ENCODE data around the gene IFITM5. TPM values are rescaled to one million over a fixed set of nuclear protein-coding genes. Genes with fewer than 3 reads are reported as not detected.

IFITM5 gene
- total and polyA plus RNA-seq, 2 donors (not counting 1 experiment from before 2014, with no cell fraction given) = not detected

DNA sequence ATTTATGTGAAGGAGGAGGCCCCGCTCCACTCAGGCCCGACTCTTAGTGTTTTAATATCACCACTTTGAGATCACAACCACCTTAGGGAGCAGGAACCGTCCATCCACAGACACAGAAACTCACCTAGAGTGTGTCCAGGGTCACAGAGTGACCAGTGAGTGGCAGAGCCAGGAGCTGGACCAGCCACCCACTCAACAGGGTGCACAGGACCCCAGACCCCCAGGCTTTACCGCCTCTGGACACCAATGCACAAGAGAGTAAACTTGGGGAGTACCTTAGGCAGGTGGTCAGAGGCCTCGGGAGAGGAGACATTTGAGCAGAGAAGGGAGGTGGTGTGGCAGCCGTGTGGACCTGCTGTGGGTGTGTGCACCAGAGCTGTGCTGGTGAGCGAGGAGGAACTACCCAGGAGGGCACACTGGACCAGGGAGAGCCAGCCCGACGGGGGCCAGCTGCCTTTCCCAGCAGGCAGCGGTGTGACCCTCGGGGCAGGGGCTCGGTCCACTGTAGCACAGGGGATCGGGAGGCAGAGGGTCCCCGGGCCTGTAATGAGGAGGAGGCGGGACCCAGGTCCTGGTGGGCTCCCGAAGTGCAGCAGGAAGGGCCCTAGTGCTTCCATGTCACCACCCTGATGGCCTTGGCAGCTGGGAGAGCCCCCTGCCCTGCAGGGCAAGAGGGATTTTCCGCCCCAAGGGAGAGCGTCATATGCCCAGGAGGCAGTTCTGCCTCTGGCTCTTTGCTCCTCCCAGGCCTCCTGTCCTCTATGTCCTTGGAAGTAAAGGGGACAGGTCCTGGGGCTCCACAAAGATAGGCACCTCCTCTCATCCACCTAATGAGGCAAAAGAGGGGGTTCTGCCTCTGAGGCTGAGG lies 28.6 kb downstream of the IFITM5 start:
- Histone ChIP-seq H3K4me2 (replicated peaks; ENCODE audit: low read depth, low read length, poor library complexity, severe bottlenecking) (peak overlapping the region; percentile 96), H3K4me1 (ENCODE audit: control insufficient read depth in 2 of 2, insufficient read depth in 2 of 2, low read length in 2 of 2) (peaks cover 33 to 37% of the 10 kb centered on the region in 2 donors), H3K9me3 (ENCODE audit: control extremely low read depth in 1 of 3, control insufficient read depth in 2 of 3, insufficient read depth in 1 of 3, low read length in 2 of 3) (peaks cover 0 to 13% (median 5%) of the 10 kb centered on the region in 3 donors), H4K20me1 (ENCODE audit: control insufficient read depth, insufficient read depth, low read length, poor library complexity, severe bottlenecking) (no peaks in the 10 kb centered on the region), H3K27ac (ENCODE audit: low read length in 2 of 2) (peak overlapping the region; percentile 96 to 98), H2AFZ (ENCODE audit: insufficient read depth, low read depth, low read length, poor library complexity, severe bottlenecking) (no peak overlapping the region), H3K9ac (ENCODE audit: low read length) (no peak overlapping the region), H3K36me3 (replicated peaks in 1 of 2; ENCODE audit: control extremely low read depth in 1 of 2, control insufficient read depth in 1 of 2, extremely low read depth in 1 of 2, insufficient read depth in 2 of 2, low read length in 1 of 2) (no peaks in the 10 kb centered on the region), H3K27me3 (replicated peaks in 1 of 4; ENCODE audit: control extremely low read depth in 1 of 4, control insufficient read depth in 3 of 4, insufficient read depth in 4 of 4, low read length in 3 of 4) (no peaks in the 10 kb centered on the region), H3K4me3 (ENCODE audit: control extremely low read depth in 1 of 5, extremely low read depth in 1 of 5, insufficient read depth in 1 of 5, low read depth in 2 of 5, low read length in 4 of 5) (no peak overlapping the region), H3K79me2 (ENCODE audit: control insufficient read depth, insufficient read depth, low read length) (peaks cover 11% of the 10 kb centered on the region)
- Mint-ChIP-seq H3K4me1 (peaks cover 43% of the 10 kb centered on the region), H3K27me3 (no peaks in the 10 kb centered on the region), H3K27ac (peak overlapping the region; percentile 94), H3K9me3 (ENCODE audit: insufficient read depth) (peaks cover 2% of the 10 kb centered on the region), H3K4me3 (peak overlapping the region; percentile 10)
- WGBS (ENCODE audit: insufficient coverage) = 87% methylated on average over 14 of the region's 18 CpGs
- POLR2A ChIA-PET = interaction anchor here (1.2 kb wide), 1 partner anchor 8 kb away, joined by 3 read pairs; no protein-coding TSS in a partner anchor
- TF ChIP-seq EZH2 (IDR thresholded peaks at IDR 0.05; ENCODE audit: borderline replicate concordance, insufficient read depth, low read depth, low read length, poor library complexity, severe bottlenecking) = no peak
- TF ChIP-seq, protein P1, sequence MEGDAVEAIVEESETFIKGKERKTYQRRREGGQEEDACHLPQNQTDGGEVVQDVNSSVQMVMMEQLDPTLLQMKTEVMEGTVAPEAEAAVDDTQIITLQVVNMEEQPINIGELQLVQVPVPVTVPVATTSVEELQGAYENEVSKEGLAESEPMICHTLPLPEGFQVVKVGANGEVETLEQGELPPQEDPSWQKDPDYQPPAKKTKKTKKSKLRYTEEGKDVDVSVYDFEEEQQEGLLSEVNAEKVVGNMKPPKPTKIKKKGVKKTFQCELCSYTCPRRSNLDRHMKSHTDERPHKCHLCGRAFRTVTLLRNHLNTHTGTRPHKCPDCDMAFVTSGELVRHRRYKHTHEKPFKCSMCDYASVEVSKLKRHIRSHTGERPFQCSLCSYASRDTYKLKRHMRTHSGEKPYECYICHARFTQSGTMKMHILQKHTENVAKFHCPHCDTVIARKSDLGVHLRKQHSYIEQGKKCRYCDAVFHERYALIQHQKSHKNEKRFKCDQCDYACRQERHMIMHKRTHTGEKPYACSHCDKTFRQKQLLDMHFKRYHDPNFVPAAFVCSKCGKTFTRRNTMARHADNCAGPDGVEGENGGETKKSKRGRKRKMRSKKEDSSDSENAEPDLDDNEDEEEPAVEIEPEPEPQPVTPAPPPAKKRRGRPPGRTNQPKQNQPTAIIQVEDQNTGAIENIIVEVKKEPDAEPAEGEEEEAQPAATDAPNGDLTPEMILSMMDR (IDR thresholded peaks at IDR 0.05) = no peak
- intact Hi-C loops (cut with micrococcal nuclease) = no loop called here
- DNase-seq (peak; percentile 10), ATAC-seq (ENCODE audit: low read depth) (no peak)
- CTCF ChIA-PET = interaction anchor here (1.2 to 1.4 kb wide), 2 partner anchors 12 to 20 kb away, joined by 4 to 5 read pairs; no protein-coding TSS in a partner anchor
